VCaP (cell line): ENCODE results near the gene TMC6.
A peak's percentile ranks its signal among the peaks of the same experiment; 100 is the strongest.

ENCODE experiments used
- H3K27ac ChIP-seq: fragments of 450-650 bp; 2 replicates; pipeline ENCODE4 v1.5.1; 2017
- TF ChIP-seq, protein P1 (sequence below): fragments of 450-650 bp; conservative IDR thresholded peaks from 2 replicates; pipeline ENCODE4 v1.5.1; 2017; ENCODE audit warnings: mild to moderate bottlenecking, moderate library complexity

TMC6 gene

GRCh38 chr17:78147315-78147998 lies 18.9 kb upstream of the TMC6 start:
- TF ChIP-seq, protein P1, sequence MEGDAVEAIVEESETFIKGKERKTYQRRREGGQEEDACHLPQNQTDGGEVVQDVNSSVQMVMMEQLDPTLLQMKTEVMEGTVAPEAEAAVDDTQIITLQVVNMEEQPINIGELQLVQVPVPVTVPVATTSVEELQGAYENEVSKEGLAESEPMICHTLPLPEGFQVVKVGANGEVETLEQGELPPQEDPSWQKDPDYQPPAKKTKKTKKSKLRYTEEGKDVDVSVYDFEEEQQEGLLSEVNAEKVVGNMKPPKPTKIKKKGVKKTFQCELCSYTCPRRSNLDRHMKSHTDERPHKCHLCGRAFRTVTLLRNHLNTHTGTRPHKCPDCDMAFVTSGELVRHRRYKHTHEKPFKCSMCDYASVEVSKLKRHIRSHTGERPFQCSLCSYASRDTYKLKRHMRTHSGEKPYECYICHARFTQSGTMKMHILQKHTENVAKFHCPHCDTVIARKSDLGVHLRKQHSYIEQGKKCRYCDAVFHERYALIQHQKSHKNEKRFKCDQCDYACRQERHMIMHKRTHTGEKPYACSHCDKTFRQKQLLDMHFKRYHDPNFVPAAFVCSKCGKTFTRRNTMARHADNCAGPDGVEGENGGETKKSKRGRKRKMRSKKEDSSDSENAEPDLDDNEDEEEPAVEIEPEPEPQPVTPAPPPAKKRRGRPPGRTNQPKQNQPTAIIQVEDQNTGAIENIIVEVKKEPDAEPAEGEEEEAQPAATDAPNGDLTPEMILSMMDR: no peak
- H3K27ac ChIP-seq: peak overlapping the region; percentile 9; the same call in 1 of the 2 replicates

DNA sequence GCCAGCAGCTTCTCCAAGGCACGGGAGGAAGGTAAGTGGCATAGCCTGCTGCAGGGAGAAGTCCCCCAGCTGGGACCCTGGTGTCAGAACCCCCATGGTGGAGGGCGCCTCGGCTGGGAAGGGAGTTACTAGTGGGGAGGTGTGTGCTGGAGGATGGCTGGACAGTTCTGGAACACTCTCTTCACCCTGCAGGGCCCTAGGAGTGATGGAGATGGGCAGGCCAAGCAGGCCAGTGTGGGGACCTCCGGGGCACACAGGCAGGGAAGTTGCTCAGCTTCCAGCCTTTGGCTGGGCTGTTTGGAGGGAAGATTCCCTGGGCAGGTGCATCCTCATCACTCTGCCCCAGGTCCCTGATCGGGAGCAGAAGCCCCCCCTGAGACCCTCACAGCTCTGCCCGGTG lies 18.3 kb upstream of the TMC6 start:
- TF ChIP-seq, protein P1: no peak
- H3K27ac ChIP-seq: peak overlapping the region; percentile 9; the same call in 1 of the 2 replicates

- no peak overlapping the region for H3K27ac ChIP-seq
- TF ChIP-seq, protein P1: no peak
Measured at GRCh38 chr17:78146471-78146869, 17.9 kb upstream of the TMC6 start.

DNA sequence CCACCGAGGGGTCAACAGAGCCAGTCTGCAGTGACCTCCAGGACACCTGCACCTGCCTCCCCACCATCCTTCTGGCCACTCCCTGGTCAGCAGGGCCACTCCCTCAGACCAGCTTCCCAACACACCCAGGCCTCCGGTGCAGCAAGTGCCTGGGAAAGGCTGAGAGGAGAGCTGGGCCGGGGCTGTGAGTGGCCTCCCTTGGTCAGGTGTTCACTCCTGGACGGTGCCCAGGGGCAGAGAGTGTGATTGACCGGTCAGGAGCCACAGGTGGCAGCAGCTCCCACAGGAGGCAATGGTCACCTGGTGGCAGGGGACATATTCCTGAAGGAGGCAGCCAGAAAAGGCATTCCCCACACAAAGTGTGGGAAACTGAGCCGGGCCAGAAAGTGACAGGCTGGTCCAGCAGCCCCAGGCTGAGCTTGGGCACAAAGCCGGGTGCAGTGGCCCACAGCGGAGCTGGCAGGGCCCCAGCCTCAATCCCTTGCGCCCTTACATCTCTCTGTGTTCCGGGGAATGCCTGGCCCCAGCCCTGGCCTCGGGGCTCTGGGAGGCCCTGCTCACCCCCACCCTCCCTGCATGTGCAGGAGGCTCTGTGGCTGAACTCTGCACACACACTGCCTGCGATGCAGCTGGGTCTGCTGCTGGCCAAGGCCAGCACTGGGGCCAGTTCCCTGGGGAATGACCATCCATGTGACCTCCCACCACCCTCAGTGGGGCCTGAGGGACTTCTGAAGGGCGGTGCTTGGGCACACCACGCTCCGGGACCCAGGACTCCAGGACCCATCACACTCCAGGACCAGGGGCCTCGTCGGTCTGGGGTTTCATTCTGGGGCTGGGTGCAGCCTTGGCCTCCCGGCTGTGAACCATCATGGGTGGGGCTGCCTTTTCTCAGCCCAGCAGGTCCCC lies 16.4 kb upstream of the TMC6 start:
- H3K27ac ChIP-seq: peak overlapping the region; percentile 73

GRCh38 chr17:78144147-78144719 lies 15.7 kb upstream of the TMC6 start:
- peak overlapping the region; percentile 73 for H3K27ac ChIP-seq
- TF ChIP-seq, protein P1: 0 out of 2 replicates have a peak, but pooled peaks have one; percentile 9

More for the DNA sequence above, 16.4 kb upstream of the TMC6 start:
- TF ChIP-seq, protein P1: no peak

GRCh38 chr17:78143214-78144146 lies 14.9 kb upstream of the TMC6 start:
- TF ChIP-seq, protein P1: no peak
- H3K27ac ChIP-seq: peak overlapping the region; percentile 73
